Skin of body (tissue), 2 donors: ENCODE data around the gene RAD51D. TPM values are rescaled to one million over a fixed set of nuclear protein-coding genes. Genes with fewer than 3 reads are reported as not detected.
"Not testable (repeated sequence)": the region's sequence is repeated elsewhere in the genome, so short reads cannot be mapped to it uniquely, and the experiment has no call there.

ENCODE experiments used
- DNase-seq: peaks from one replicate; lab custom pipeline; 2025; lab: John Stamatoyannopoulos, UW
- total RNA-seq: library from RNA; depleted of rRNA; stranded (reverse); fragments of >200 nt; gene quantifications from one replicate; pipeline ENCODE4 v1.2.3, GENCODE V29; 2014

RAD51D gene
- total RNA-seq, 1 donor from 2014 or later: 4.9 TPM

- no peak for DNase-seq
These were observed 51.4 kb downstream of the RAD51D start for GRCh38 chr17:35068249-35068648.

- DNase-seq: no peak
These were observed 53.8 kb downstream of the RAD51D start for GRCh38 chr17:35065880-35066279.

- DNase-seq: no peak
These were observed 55.0 kb downstream of the RAD51D start for GRCh38 chr17:35064516-35065215.

- peak; percentile 47 for DNase-seq
These were observed 56.0 kb downstream of the RAD51D start, which contains the start of gene RFFL for GRCh38 chr17:35063514-35064223. Gene RFFL (minus strand): TSS chr17:35063707. CDS start chr17:35026553, 37,154 bp downstream.

GRCh38 chr17:35062308-35062707 lies 57.4 kb downstream of the RAD51D start:
- no peak for DNase-seq

- no peak for DNase-seq
These were observed 62.2 kb downstream of the RAD51D start for GRCh38 chr17:35057332-35057915.

GRCh38 chr17:35056013-35056412 lies 63.6 kb downstream of the RAD51D start:
- DNase-seq: no peak

- DNase-seq: no peak
These were observed 66.5 kb downstream of the RAD51D start for GRCh38 chr17:35053204-35053603.

- no peak for DNase-seq
These were observed 66.9 kb downstream of the RAD51D start for GRCh38 chr17:35052780-35053179.

- no peak for DNase-seq
These were observed 67.4 kb downstream of the RAD51D start for GRCh38 chr17:35052241-35052610.

GRCh38 chr17:35051579-35052240 lies 68.0 kb downstream of the RAD51D start:
- DNase-seq: no peak

GRCh38 chr17:35051183-35051578 lies 68.5 kb downstream of the RAD51D start:
- DNase-seq: peak; percentile 2

- no peak for DNase-seq
These were observed 69.5 kb downstream of the RAD51D start for GRCh38 chr17:35050170-35050569.

GRCh38 chr17:35048685-35049379 lies 70.8 kb downstream of the RAD51D start:
- no peak for DNase-seq

GRCh38 chr17:35046740-35047283 lies 72.8 kb downstream of the RAD51D start:
- DNase-seq: no peak

GRCh38 chr17:35046245-35046644 lies 73.4 kb downstream of the RAD51D start:
- no peak for DNase-seq

GRCh38 chr17:35045458-35045979 lies 74.1 kb downstream of the RAD51D start:
- not testable (repeated sequence) for DNase-seq

GRCh38 chr17:35044181-35044580 lies 75.5 kb downstream of the RAD51D start:
- no peak for DNase-seq
